ENCODE results near the gene ABCA13.

The ABCA13 gene

DNA sequence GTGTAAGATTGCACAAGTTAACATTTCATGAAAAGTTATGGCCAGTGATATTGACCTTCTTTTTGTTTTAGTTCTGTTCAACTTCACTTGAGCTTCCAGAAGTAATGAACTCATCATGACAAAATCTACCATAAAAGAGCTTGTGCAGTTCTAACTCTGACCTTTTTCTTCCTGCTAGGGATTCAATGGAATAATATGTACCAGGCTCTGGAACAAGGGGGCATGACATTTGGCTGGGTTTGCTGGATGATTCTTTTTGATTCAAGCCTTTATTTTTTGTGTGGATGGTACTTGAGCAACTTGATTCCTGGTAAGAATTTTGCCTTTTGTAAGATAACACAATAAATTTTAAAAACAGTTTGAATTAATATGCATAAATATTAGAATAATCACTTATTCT is 205.0 kb downstream of the ABCA13 start:
- Histone ChIP-seq H3K9ac (no peak overlapping the region), H3K36me3 (ENCODE audit: insufficient read depth) (no peaks in the 10 kb centered on the region), H3K27ac (no peak overlapping the region), H3K4me1 (ENCODE audit: low read depth, poor library complexity, severe bottlenecking) (no peaks in the 10 kb centered on the region), H3K4me2 (no peak overlapping the region), H3K27me3 (ENCODE audit: insufficient read depth, low read depth) (no peaks in the 10 kb centered on the region), H3K79me2 (ENCODE audit: insufficient read depth, low read depth) (no peaks in the 10 kb centered on the region), H2AFZ (ENCODE audit: low read depth) (no peak overlapping the region), H4K20me1 (ENCODE audit: insufficient read depth) (no peaks in the 10 kb centered on the region), H3K4me3 (IDR thresholded peaks at IDR 0.05; ENCODE audit: insufficient read depth, low read depth, low read length) (no peak overlapping the region)
- TF ChIP-seq CTCF (conservative IDR thresholded peaks at IDR 0.05; ENCODE audit: low read depth, low read length): no peak

GRCh38 chr7:48380921-48381320 is 209.7 kb downstream of the ABCA13 start:
- Histone ChIP-seq H3K4me1 (ENCODE audit: low read depth, poor library complexity, severe bottlenecking) (no peaks in the 10 kb centered on the region), H3K79me2 (ENCODE audit: insufficient read depth, low read depth) (no peaks in the 10 kb centered on the region), H2AFZ (ENCODE audit: low read depth) (no peak overlapping the region), H3K27me3 (ENCODE audit: insufficient read depth, low read depth) (no peaks in the 10 kb centered on the region), H3K4me3 (IDR thresholded peaks at IDR 0.05; ENCODE audit: insufficient read depth, low read depth, low read length) (no peak overlapping the region), H3K27ac (no peak overlapping the region), H3K4me2 (no peak overlapping the region), H3K9ac (no peak overlapping the region), H3K36me3 (ENCODE audit: insufficient read depth) (no peaks in the 10 kb centered on the region), H4K20me1 (ENCODE audit: insufficient read depth) (no peaks in the 10 kb centered on the region)
- TF ChIP-seq CTCF (conservative IDR thresholded peaks at IDR 0.05; ENCODE audit: low read depth, low read length): no peak

DNA sequence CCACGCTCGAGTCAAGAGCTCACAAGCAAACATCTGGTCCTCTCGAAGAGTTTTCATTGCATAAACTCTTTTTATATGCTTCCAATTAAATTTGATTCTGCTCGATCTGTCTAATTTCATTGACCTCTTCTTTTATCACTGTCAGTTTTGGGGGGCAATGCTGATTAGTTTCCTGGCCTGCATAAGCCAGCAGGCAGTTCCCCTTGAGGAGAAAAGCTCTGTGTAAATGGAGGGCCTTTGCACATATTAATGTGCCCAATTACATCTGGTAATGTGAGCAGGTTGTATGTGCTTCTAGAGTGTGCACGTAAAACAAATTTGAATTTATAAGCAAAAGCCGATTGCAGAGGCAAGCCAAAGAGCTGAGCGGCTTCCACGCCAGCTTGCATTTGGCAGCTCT is 210.3 kb downstream of the ABCA13 start:
- Histone ChIP-seq H3K27ac (no peak overlapping the region), H3K9ac (no peak overlapping the region), H3K36me3 (ENCODE audit: insufficient read depth) (no peaks in the 10 kb centered on the region), H3K4me1 (ENCODE audit: low read depth, poor library complexity, severe bottlenecking) (no peaks in the 10 kb centered on the region), H3K79me2 (ENCODE audit: insufficient read depth, low read depth) (no peaks in the 10 kb centered on the region), H3K27me3 (ENCODE audit: insufficient read depth, low read depth) (no peaks in the 10 kb centered on the region), H4K20me1 (ENCODE audit: insufficient read depth) (no peaks in the 10 kb centered on the region), H2AFZ (ENCODE audit: low read depth) (no peak overlapping the region), H3K4me3 (IDR thresholded peaks at IDR 0.05; ENCODE audit: insufficient read depth, low read depth, low read length) (no peak overlapping the region), H3K4me2 (no peak overlapping the region)
- TF ChIP-seq CTCF (conservative IDR thresholded peaks at IDR 0.05; ENCODE audit: low read depth, low read length): no peak

GRCh38 chr7:48384180-48384752 is 213.0 kb downstream of the ABCA13 start:
- TF ChIP-seq CTCF (conservative IDR thresholded peaks at IDR 0.05; ENCODE audit: low read depth, low read length): no peak
- H3K9ac ChIP-seq: no peak overlapping the region
- H4K20me1 ChIP-seq (ENCODE audit: insufficient read depth): no peaks in the 10 kb centered on the region
- H3K27ac ChIP-seq: no peak overlapping the region
- H3K4me2 ChIP-seq: no peak overlapping the region
- H2AFZ ChIP-seq (ENCODE audit: low read depth): no peak overlapping the region
- H3K4me3 ChIP-seq (IDR thresholded peaks at IDR 0.05; ENCODE audit: insufficient read depth, low read depth, low read length): no peak overlapping the region
- H3K4me1 ChIP-seq (ENCODE audit: low read depth, poor library complexity, severe bottlenecking): no peaks in the 10 kb centered on the region
- no peaks in the 10 kb centered on the region for H3K36me3 ChIP-seq (ENCODE audit: insufficient read depth)
- H3K27me3 ChIP-seq (ENCODE audit: insufficient read depth, low read depth): no peaks in the 10 kb centered on the region
- H3K79me2 ChIP-seq (ENCODE audit: insufficient read depth, low read depth): no peaks in the 10 kb centered on the region
